GM21717 (cell line): ENCODE measurements around the gene MOB3B.
"Not testable (repeated sequence)": the region's sequence is repeated elsewhere in the genome, so short reads cannot be mapped to it uniquely, and the experiment has no call there.

Experiments used
- ATAC-seq: cut with Tn5 transposase; IDR thresholded peaks from one replicate; pipeline ENCODE4 v1.9.1; 2021; ENCODE audit warnings: mild to moderate bottlenecking, moderate library complexity; ENCODE audit not compliant: unreplicated experiment

Gene MOB3B

DNA sequence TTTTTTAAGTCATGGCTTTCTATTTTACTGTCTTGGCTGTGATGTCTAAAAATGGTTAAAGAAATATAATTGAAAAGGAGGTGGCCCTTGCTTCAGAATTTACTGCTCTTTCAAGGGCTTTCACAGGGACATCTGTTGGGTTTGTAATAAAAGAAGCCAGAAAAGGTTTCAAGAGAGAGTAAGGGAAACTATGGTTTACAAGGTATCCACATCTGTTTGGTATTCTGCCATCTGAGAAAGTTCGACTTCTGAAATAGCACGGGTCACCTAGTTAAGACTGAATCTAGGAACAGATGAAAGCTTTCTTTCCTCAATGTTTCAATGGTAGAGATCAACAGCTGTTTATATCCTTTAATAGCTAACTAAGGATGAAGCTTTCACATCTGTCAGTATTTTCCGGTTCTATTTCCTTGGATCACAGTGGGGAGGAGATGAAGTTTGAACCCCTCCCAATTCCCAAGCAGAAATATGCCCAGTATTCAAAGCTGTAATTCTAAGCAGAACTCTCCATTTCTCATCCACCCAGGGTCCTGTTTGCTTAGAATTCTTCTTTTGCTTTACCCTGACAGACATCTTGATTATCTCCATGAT, 78.3 kb downstream of the MOB3B start:
- peak; percentile 82 for ATAC-seq

GRCh38 chr9:27450752-27451151, 78.9 kb downstream of the MOB3B start:
- ATAC-seq, result no peak

- not testable (repeated sequence) for ATAC-seq
Observed at GRCh38 chr9:27448356-27448755, 81.3 kb downstream of the MOB3B start.

GRCh38 chr9:27447031-27447683, 82.5 kb downstream of the MOB3B start:
- no peak for ATAC-seq

- ATAC-seq, result no peak
Observed at GRCh38 chr9:27445688-27446087, 83.9 kb downstream of the MOB3B start.

GRCh38 chr9:27445057-27445595, 84.5 kb downstream of the MOB3B start:
- no peak for ATAC-seq

DNA sequence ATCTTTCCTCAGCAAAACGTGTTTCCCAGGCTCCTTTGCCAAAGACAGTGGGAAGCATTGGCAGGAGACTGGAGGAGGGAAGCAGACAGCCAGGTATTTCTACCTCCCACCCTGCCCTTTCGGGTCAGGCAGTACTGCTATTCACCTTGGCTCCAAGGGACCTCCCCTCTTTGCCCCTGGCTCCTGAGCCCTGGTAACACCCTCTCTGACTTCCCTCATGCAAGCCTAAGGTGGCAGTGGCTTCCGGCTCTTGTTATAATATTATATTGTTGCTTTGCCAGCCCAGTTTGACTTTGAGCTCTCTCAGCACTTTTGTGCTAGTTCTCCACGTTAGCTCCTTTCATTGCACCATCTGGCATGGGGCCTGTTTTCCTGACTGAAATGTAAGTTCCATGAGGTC, 87.2 kb downstream of the MOB3B start:
- ATAC-seq, result no peak

DNA sequence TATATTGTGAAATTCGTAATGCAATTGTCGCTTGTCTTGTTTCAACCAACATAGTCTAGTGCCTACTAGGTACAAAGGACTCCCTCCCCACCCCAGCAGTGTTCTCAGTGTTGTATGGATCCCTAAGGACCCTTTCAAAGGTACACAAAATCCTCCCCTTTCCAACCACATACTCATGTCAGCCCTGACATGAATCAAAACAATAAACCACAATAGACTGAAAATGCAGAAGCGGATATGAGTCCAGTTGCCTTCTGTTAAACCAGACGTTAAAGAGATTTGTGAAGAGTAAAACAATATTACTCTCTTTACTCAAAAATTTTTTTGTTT, 87.9 kb downstream of the MOB3B start:
- ATAC-seq, result peak; percentile 94

DNA sequence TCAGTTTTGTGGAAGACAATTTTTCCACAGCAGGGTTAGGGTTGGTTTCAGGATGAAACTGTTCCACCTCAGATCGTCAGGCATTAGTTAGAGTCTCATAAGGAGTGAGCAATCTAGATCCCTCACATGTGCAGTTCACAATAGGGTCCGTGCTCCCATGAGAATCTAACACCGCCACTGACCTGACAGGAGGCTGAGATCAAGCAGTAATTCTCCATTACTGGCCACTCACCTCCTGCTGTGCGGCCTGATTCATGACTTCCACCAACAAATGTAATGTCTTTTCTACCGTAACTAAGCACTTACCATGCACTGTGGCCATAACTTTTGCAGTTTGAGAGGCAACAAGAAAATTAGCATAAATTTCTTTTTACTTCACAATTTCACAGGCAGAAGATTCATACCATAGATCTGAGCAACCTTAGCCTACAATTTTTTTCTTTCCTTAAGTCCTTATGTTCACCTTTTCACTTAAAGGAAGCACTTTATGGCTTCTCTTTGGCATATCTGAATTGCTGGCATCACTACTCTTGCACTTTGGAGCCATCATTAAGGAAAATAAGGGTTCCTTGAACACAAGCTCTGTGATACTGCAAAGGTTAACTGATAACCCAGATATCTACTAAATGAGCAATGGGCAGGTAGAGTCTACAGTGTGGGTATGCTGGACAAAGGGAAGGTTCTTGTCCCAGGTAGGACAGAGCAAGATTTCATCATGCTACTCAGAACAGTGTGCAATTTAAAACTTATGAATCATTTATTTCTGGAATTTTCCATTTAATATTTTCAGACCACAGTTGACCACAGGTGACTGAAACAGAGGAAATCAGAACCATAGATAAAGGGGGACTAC, 88.5 kb downstream of the MOB3B start:
- ATAC-seq, result no peak

- ATAC-seq, result no peak
Observed at GRCh38 chr9:27438522-27438921, 91.1 kb downstream of the MOB3B start.

DNA sequence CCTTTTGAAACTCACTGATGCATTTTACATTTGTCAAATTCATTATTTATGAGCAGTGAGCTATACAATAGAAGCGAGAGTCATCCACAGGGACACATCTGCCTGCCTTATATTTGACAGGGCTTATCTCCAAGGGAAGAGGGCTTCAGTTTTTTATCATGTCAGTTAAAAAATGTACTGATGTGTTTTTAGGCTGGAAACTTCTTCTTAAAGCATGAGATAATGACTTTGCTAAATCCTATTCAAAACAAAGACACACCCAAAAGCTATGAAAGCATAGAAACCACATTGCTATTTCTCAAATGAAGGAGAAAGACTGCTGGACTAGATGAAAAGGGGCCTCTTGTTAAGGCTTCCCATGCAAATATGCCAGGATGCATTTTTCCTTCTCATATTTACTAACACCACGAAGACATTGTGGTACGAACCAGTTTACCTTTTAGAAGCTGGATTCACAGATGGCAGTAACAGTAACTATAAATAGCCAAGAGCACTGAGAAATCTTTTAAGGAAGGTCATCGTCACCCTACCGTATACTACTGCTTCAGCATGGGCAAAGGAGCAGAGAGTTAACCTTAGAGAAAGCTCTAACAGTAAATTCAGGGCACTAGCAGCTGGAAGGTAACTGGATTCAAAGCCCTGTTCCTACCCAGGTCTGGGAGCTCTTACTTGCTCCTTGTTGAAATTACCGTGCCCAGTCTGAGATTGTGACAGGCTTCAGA, 91.8 kb downstream of the MOB3B start:
- ATAC-seq, result no peak

DNA sequence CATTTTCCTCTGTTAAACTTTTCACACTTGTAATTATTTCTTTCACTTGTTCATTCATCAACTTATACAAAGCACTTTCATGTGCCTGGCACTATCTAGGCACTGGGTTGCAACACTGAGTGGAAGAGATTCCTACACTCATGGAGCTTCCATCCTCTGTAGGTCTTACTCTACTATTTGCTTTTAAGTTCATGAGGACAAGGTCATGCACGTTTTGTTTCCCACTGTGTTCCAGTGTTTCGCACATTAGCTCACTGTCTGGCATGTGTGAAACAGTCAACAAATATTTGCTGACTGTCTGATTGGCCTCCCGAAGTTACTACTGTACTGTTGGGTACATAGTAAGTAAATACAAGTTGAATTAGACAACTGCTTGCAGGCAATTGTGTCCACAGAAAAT, 93.4 kb downstream of the MOB3B start:
- ATAC-seq, result no peak

GRCh38 chr9:27433631-27434325, 95.8 kb downstream of the MOB3B start:
- no peak for ATAC-seq

GRCh38 chr9:27432308-27432707, 97.3 kb downstream of the MOB3B start:
- ATAC-seq, result no peak

- ATAC-seq, result no peak
Observed at GRCh38 chr9:27431543-27432147, 98.0 kb downstream of the MOB3B start.

- no peak for ATAC-seq
Observed at GRCh38 chr9:27430750-27431535, 98.7 kb downstream of the MOB3B start.

- no peak for ATAC-seq
Observed at GRCh38 chr9:27429917-27430316, 99.7 kb downstream of the MOB3B start.

DNA sequence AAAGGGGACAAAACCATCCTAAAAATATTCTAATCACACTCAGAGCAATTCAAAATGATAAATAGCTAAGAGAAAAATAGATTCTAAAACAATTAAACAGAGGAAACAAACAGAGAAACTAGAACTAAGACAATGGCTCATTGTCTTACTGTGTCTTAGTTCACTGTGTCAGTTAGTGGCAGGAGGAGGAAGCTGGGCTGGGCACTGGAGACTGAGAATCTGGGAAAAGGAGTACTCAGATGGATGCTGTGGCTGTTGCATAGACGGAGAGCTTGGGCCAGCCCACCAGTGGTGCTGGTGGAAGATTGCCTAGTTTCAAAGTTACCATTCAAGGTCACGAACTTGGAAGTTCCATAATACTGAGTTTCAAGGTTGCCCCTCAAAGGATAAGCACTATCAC, 100.2 kb downstream of the MOB3B start:
- ATAC-seq, result no peak

DNA sequence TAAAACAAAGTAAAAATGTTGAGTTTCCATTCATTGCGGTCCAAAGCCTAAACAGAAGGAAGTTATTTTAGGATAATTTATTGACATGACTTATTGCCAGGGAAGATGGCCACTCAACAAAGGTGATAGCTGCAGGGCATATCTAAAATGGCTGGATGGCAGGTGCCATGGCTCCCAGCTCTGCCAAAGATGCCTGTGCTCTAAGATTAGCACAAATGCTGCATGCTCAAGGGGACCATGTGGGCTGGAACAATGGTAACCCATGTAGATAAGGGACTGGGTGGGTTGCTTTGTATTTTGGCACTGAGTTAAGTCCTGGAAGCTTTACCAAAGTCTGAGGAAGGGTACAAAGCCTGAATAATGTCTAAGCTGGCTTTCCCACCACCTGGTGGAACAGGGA, 101.1 kb downstream of the MOB3B start:
- ATAC-seq, result no peak

GRCh38 chr9:27427272-27427643, 102.4 kb downstream of the MOB3B start:
- no peak for ATAC-seq
